GM12878 (cell line): ENCODE results near the gene SMARCD2. TPM values are rescaled to one million over a fixed set of nuclear protein-coding genes. Genes with fewer than 3 reads are reported as not detected.

Source experiments
- ATAC-seq: fragments of 200-7000 bp; cut with Tn5 transposase; 3 replicates; pipeline ENCODE4 v1.9.1; 2020; ENCODE audit warnings: mild to moderate bottlenecking, moderate library complexity
- BruUV-seq: library from RNA; stranded (reverse); fragments of 400-500 nt; replicated peaks from 2 replicates; lab custom pipeline; 2021; lab: Mats Ljungman, UMichigan
- CTCF ChIA-PET: fragments of 300-600 bp; sonication (Branson Sonifier 250); formaldehyde crosslinking; extraction: SDS; loops from one replicate; lab custom pipeline; 2021; ENCODE audit warnings: inconsistent platforms; lab: Yijun Ruan, JAX
- POLR2A ChIA-PET: fragments of 350-600 bp; formaldehyde crosslinking; extraction: SDS; loops from one replicate; lab custom pipeline; 2021; ENCODE audit warnings: inconsistent platforms; lab: Charles Lee
- RAD21 ChIA-PET: fragments of 300-600 bp; sonication (Branson Sonifier 250); formaldehyde crosslinking; loops from one replicate; lab custom pipeline; 2023; ENCODE audit warnings: antibody characterized with exemption; ENCODE audit not compliant: unreplicated experiment; lab: Charles Lee
- SMC1A ChIA-PET: fragments of 300-600 bp; sonication (Branson Sonifier 250); formaldehyde crosslinking; loops from one replicate; lab custom pipeline; 2023; ENCODE audit not compliant: unreplicated experiment, uncharacterized antibody; lab: Charles Lee
- DNase-seq: peaks from one replicate; pipeline ENCODE4 v3.0.0-alpha.2; 2011; ENCODE audit warnings: low read depth, low spot score
- FAIRE-seq: peaks from 3 replicates; lab custom pipeline; 2011; peaks lifted over from hg19 to GRCh38; lab: Jason Lieb, UNC
- H2AFZ ChIP-seq: 2 replicates; pipeline ENCODE4 v1.6.0; 2011; ENCODE audit warnings: low read depth, low read length, control low read depth; ENCODE audit not compliant: control insufficient read depth
- H3K27ac ChIP-seq: 2 replicates; pipeline ENCODE4 v1.5.1; 2011; ENCODE audit warnings: control low read depth; ENCODE audit not compliant: control insufficient read depth, insufficient read depth
- H3K27me3 ChIP-seq, 2 experiments: replicated peaks in 1 of 2; 2 replicates each; pipeline versions ENCODE4 v1.6.0 to v1.6.1; 2011; ENCODE audit warnings: low read length in 1 of 2; ENCODE audit not compliant: control insufficient read depth in 2 of 2, insufficient read depth in 2 of 2
- H3K36me3 ChIP-seq, 2 experiments: 2 replicates each; pipeline ENCODE4 v1.5.1; 2011; ENCODE audit warnings: low read length in 1 of 2; ENCODE audit not compliant: control insufficient read depth in 2 of 2, insufficient read depth in 2 of 2
- H3K4me1 ChIP-seq: 2 replicates; pipeline ENCODE4 v1.6.1; 2011; ENCODE audit warnings: mild to moderate bottlenecking, low read length, moderate library complexity, mixed read lengths; ENCODE audit not compliant: control insufficient read depth, insufficient read depth
- H3K4me2 ChIP-seq: 2 replicates; pipeline ENCODE4 v1.6.0; 2011; ENCODE audit warnings: control low read depth; ENCODE audit not compliant: control insufficient read depth, insufficient read depth
- H3K4me3 ChIP-seq: fragments of 200-600 bp; sonication (generic); 2 replicates; pipeline ENCODE4 v1.5.1; 2016
- H3K79me2 ChIP-seq: 2 replicates; pipeline ENCODE4 v1.6.0; 2011; ENCODE audit warnings: low read length; ENCODE audit not compliant: control insufficient read depth, insufficient read depth
- H3K9ac ChIP-seq: 2 replicates; pipeline ENCODE4 v1.8.0; 2011; ENCODE audit warnings: low read length, control low read depth, mixed read lengths; ENCODE audit not compliant: control insufficient read depth, insufficient read depth
- H3K9me3 ChIP-seq: replicated peaks from 3 replicates; pipeline ENCODE4 v1.5.1; 2011; ENCODE audit warnings: mild to moderate bottlenecking, low read length; ENCODE audit not compliant: control insufficient read depth, insufficient read depth
- H4K20me1 ChIP-seq: 2 replicates; pipeline ENCODE4 v1.6.0; 2011; ENCODE audit not compliant: control insufficient read depth, insufficient read depth
- CEBPZ ChIP-seq: fragments of 150-350 bp; IDR thresholded peaks from 2 replicates; pipeline ENCODE4 v1.6.1; 2016; ENCODE audit warnings: low read depth, low read length
- E2F4 ChIP-seq: IDR thresholded peaks from 2 replicates; pipeline ENCODE4 v1.6.1; 2012; ENCODE audit warnings: low read depth, low read length, improper control_type of control experiment
- NFIC ChIP-seq: IDR thresholded peaks from 2 replicates; pipeline ENCODE4 v1.6.1; 2012; ENCODE audit warnings: low read depth, mild to moderate bottlenecking, inconsistent platforms, low read length, moderate library complexity
- PAX5 ChIP-seq: IDR thresholded peaks from 2 replicates; pipeline ENCODE4 v1.6.1; 2011; ENCODE audit warnings: low read depth, low read length, borderline replicate concordance
- POLR2AphosphoS2 ChIP-seq: IDR thresholded peaks from 2 replicates; pipeline ENCODE4 v1.6.1; 2011; ENCODE audit warnings: low read depth, mild to moderate bottlenecking, low read length, improper control_type of control experiment, moderate library complexity
- TBL1XR1 ChIP-seq: IDR thresholded peaks from 2 replicates; pipeline ENCODE4 v1.6.1; 2012; ENCODE audit warnings: low read depth, low read length, improper control_type of control experiment
- WGBS: methylation state at CpG from one replicate; pipeline ENCODE4 v1.1.6; 2016; ENCODE audit warnings: low lambda C conversion rate; ENCODE audit not compliant: insufficient replicate concordance, insufficient coverage; ENCODE audit errors: missing lambda C conversion rate; 5-methylcytosine and 5-hydroxymethylcytosine counted together
- in situ Hi-C: fragments of 300-500 bp; cut with MboI; formaldehyde crosslinking; loops from 9 replicates; pipeline ENCODE4 v1.14.3; 2018; ENCODE audit warnings: mixed read lengths
- intact Hi-C: fragments of 100-400 bp; cut with micrococcal nuclease; formaldehyde crosslinking; loops from one replicate; pipeline ENCODE4 v1.14.2; 2022; ENCODE audit not compliant: unreplicated experiment
- polyA plus RNA-seq, 11 experiments: library from polyadenylated mRNA; depleted of rRNA in 4 of 11; unstranded in 6 of 11; stranded (reverse) in 5 of 11; fragments of >200 nt; fragmentation: Nextera tagmentation in 4 of 11; fragmentation: Illumina TruSeq in 1 of 11; extraction: Ambion mirVana in 4 of 11; extraction: Trizol in 1 of 11; gene quantifications; 1 replicate in 1 of 11; 2 replicates in 10 of 11; pipeline versions ENCODE4 v1.2.1 to v1.2.3, GENCODE V29; 2011 to 2016; ENCODE audit warnings: inconsistent platforms in 2 of 11, missing spikeins in 2 of 11, low read depth in 1 of 11
- total RNA-seq, 4 experiments: library from RNA; depleted of rRNA in 3 of 4; stranded (reverse); fragments of >200 nt in 3 of 4; fragmentation: Illumina TruSeq in 1 of 4; extraction: Trizol in 1 of 4; gene quantifications; 2 replicates each; pipeline versions ENCODE4 v1.2.1 to v1.2.3, GENCODE V29; 2013 to 2021

SMARCD2 gene
- total and polyA plus RNA-seq, 10 of the 15 experiments (the other 5 are each of a cell fraction or from before 2014, with no cell fraction given) = 2.4 to 111 (median 63.6) TPM

- no peak for TF ChIP-seq E2F4
- no peak for TF ChIP-seq NFIC
- TF ChIP-seq, all 136 proteins: peak for 0
Measured at GRCh38 chr17:63819131-63819530, 23.4 kb downstream of the SMARCD2 start (continued).

- H3K36me3 ChIP-seq = peaks cover 41 to 45% of the 10 kb centered on the region in 2 experiments
- H2AFZ ChIP-seq = no peak overlapping the region
- intact Hi-C loops = no loop called here
- H3K4me1 ChIP-seq = no peaks in the 10 kb centered on the region
- H3K9me3 ChIP-seq = no peaks in the 10 kb centered on the region
- DNase-seq (no peak), FAIRE-seq (no peak), ATAC-seq (no peak)
- H4K20me1 ChIP-seq = no peaks in the 10 kb centered on the region; the same call in 1 of the 2 replicates
- no peak overlapping the region for H3K27ac ChIP-seq
- no peaks in the 10 kb centered on the region for H3K27me3 ChIP-seq
- no peak overlapping the region for H3K4me2 ChIP-seq
- ChIA-PET CTCF (interaction anchor here (1.3 to 1.6 kb wide), 2 partner anchors 10 to 31 kb away, joined by 3 to 4 read pairs; no protein-coding TSS in a partner anchor), SMC1A (interaction anchor here (0.6 to 1.7 kb wide), 5 partner anchors 12 to 97 kb away, joined by 3 read pairs; no protein-coding TSS in a partner anchor), RAD21 (no interaction called here), POLR2A (interaction anchor here (0.6 to 1.2 kb wide), 2 partner anchors 20 to 97 kb away, joined by 3 to 5 read pairs; no protein-coding TSS in a partner anchor)
- H3K9ac ChIP-seq = no peak overlapping the region
- BruUV-seq = TSS peak; percentile 79
- no peak overlapping the region for H3K4me3 ChIP-seq
- in situ Hi-C loops = no loop called here
- no peak for TF ChIP-seq PAX5
- TF ChIP-seq CEBPZ = no peak
- TF ChIP-seq POLR2AphosphoS2 = peak; percentile 28; the same call in 1 of the 2 replicates
- TF ChIP-seq TBL1XR1 = no peak
- H3K79me2 ChIP-seq = no peaks in the 10 kb centered on the region; the same call in 1 of the 2 replicates
- 97% methylated on average over 27 of the region's 27 CpGs for WGBS
Measured at GRCh38 chr17:63817736-63818385, 24.6 kb downstream of the SMARCD2 start.
